PC-9 (cell line): ENCODE measurements around the gene CADPS2. TPM values are rescaled to one million over a fixed set of nuclear protein-coding genes. Genes with fewer than 3 reads are reported as not detected.

ENCODE experiments used
- BruUV-seq: library from RNA; stranded (reverse); fragments of 400-500 nt; replicated peaks from 2 replicates; lab custom pipeline; 2021; lab: Mats Ljungman, UMichigan
- CTCF ChIA-PET: fragments of 300-600 bp; sonication (Branson Sonifier 250); formaldehyde crosslinking; loops from one replicate; lab custom pipeline; 2022; ENCODE audit warnings: antibody characterized with exemption; lab: Charles Lee
- POLR2A ChIA-PET: fragments of 300-600 bp; sonication (Branson Sonifier 250); formaldehyde crosslinking; loops from one replicate; lab custom pipeline; 2022; ENCODE audit warnings: antibody characterized with exemption; ENCODE audit not compliant: unreplicated experiment; lab: Charles Lee
- DNase-seq, 2 experiments: peaks; one replicate each; pipeline versions ENCODE4 v3.0.0 to v3.0.0-alpha.2; 2015 to 2022; ENCODE audit warnings: mixed read lengths in 1 of 2
- H2AFZ ChIP-seq: fragments of 200-600 bp; sonication (generic); 2 replicates; pipeline ENCODE4 v1.8.1; 2017; ENCODE audit warnings: antibody characterized with exemption
- H3F3A ChIP-seq: fragments of 200-600 bp; sonication (generic); 2 replicates; pipeline ENCODE4 v1.8.1; 2017; ENCODE audit warnings: antibody characterized with exemption, mild to moderate bottlenecking, low read depth; ENCODE audit not compliant: insufficient read depth
- H3K27ac ChIP-seq: fragments of 200-600 bp; sonication (generic); 2 replicates; pipeline ENCODE4 v1.6.1; 2016; ENCODE audit warnings: mixed run types
- H3K27me3 ChIP-seq: fragments of 200-600 bp; sonication (generic); 2 replicates; pipeline ENCODE4 v1.6.1; 2016; ENCODE audit warnings: low read depth, mixed run types; ENCODE audit not compliant: insufficient read depth
- H3K36me3 ChIP-seq: fragments of 200-600 bp; sonication (generic); 2 replicates; pipeline ENCODE4 v1.6.1; 2016; ENCODE audit warnings: low read depth, mixed run types
- H3K4me1 ChIP-seq: fragments of 200-600 bp; sonication (generic); replicated peaks from 2 replicates; pipeline ENCODE4 v1.6.1; 2016; ENCODE audit warnings: mixed run types; ENCODE audit not compliant: insufficient read depth
- H3K4me2 ChIP-seq: fragments of 200-600 bp; sonication (generic); 2 replicates; pipeline ENCODE4 v1.6.1; 2017; ENCODE audit warnings: mixed run types
- H3K4me3 ChIP-seq: fragments of 200-600 bp; sonication (generic); 2 replicates; pipeline ENCODE4 v1.6.1; 2016; ENCODE audit warnings: mixed run types
- H3K79me2 ChIP-seq: fragments of 200-600 bp; sonication (generic); 2 replicates; pipeline ENCODE4 v1.6.1; 2017; ENCODE audit warnings: low read depth, mixed run types
- H3K9me2 ChIP-seq: fragments of 200-600 bp; sonication (generic); 2 replicates; pipeline ENCODE4 v1.8.1; 2017; ENCODE audit warnings: mild to moderate bottlenecking; ENCODE audit not compliant: insufficient read depth
- H3K9me3 ChIP-seq: fragments of 200-600 bp; sonication (generic); 2 replicates; pipeline ENCODE4 v1.8.1; 2016; ENCODE audit warnings: low read depth; ENCODE audit not compliant: insufficient read depth
- H4K20me1 ChIP-seq: fragments of 200-600 bp; sonication (generic); 2 replicates; pipeline ENCODE4 v1.8.1; 2017; ENCODE audit not compliant: insufficient read depth
- CTCF ChIP-seq: fragments of 200-600 bp; sonication (generic); conservative IDR thresholded peaks from 2 replicates; pipeline ENCODE4 v1.6.1; 2017; ENCODE audit warnings: mixed run types, antibody characterized with exemption, mild to moderate bottlenecking, moderate library complexity
- EZH2 ChIP-seq: fragments of 200-600 bp; sonication (generic); IDR thresholded peaks from 2 replicates; pipeline ENCODE4 v1.8.0; 2017; ENCODE audit warnings: antibody characterized with exemption, low read depth
- intact Hi-C: fragments of 100-400 bp; cut with micrococcal nuclease; formaldehyde crosslinking; loops from one replicate; pipeline ENCODE4 v1.10.0; 2022; ENCODE audit not compliant: unreplicated experiment
- total RNA-seq: library from RNA; stranded (reverse); gene quantifications from 2 replicates; pipeline ENCODE4 v1.2.3, GENCODE V29; 2021

Gene CADPS2
- total RNA-seq, 1 experiment from 2014 or later: 11.9 TPM

GRCh38 chr7:122397381-122397780 is 488.9 kb downstream of the CADPS2 start:
- POLR2A ChIA-PET: no interaction called here
- BruUV-seq: no TSS peak

GRCh38 chr7:122394512-122394911 is 491.7 kb downstream of the CADPS2 start:
- no peak overlapping the region for H3K4me3 ChIP-seq
- 0 out of 2 replicates have a peak, but pooled peaks cover 4% of the 10 kb centered on the region for H3K9me2 ChIP-seq
- no peak overlapping the region for H2AFZ ChIP-seq
- no peaks in the 10 kb centered on the region for H3K27me3 ChIP-seq
- H3K4me2 ChIP-seq: no peak overlapping the region
- no peak for DNase-seq
- ChIA-PET POLR2A (no interaction called here), CTCF (no interaction called here)
- TF ChIP-seq EZH2 (no peak), CTCF (no peak)
- H3K79me2 ChIP-seq: no peaks in the 10 kb centered on the region
- no peaks in the 10 kb centered on the region for H3K4me1 ChIP-seq
- no peaks in the 10 kb centered on the region for H3K9me3 ChIP-seq
- no peak overlapping the region for H3K27ac ChIP-seq
- intact Hi-C loops: no loop called here
- no peaks in the 10 kb centered on the region for H3F3A ChIP-seq
- BruUV-seq: no TSS peak
- H4K20me1 ChIP-seq: no peaks in the 10 kb centered on the region
- H3K36me3 ChIP-seq: no peaks in the 10 kb centered on the region

More at GRCh38 chr7:122397381-122397780, 488.9 kb downstream of the CADPS2 start:
- no peaks in the 10 kb centered on the region for H3K4me1 ChIP-seq
- H3K9me2 ChIP-seq: no peaks in the 10 kb centered on the region
- H4K20me1 ChIP-seq: no peaks in the 10 kb centered on the region
- H3K27ac ChIP-seq: no peak overlapping the region
- intact Hi-C loops: no loop called here
- no peak for DNase-seq
- H3K36me3 ChIP-seq: no peaks in the 10 kb centered on the region
- no peaks in the 10 kb centered on the region for H3F3A ChIP-seq
- no peak overlapping the region for H3K4me3 ChIP-seq
- no peaks in the 10 kb centered on the region for H3K27me3 ChIP-seq
- no peaks in the 10 kb centered on the region for H3K79me2 ChIP-seq
- TF ChIP-seq EZH2: no peak
- H2AFZ ChIP-seq: no peak overlapping the region
- CTCF ChIA-PET: no interaction called here
- H3K9me3 ChIP-seq: no peaks in the 10 kb centered on the region
- H3K4me2 ChIP-seq: no peak overlapping the region

GRCh38 chr7:122384528-122384927 is 501.7 kb downstream of the CADPS2 start:
- H2AFZ ChIP-seq: no peak overlapping the region
- no peak overlapping the region for H3K27ac ChIP-seq
- DNase-seq: no peak
- intact Hi-C loops: no loop called here
- no peaks in the 10 kb centered on the region for H3K36me3 ChIP-seq
- H3K4me1 ChIP-seq: no peaks in the 10 kb centered on the region
- H3K9me2 ChIP-seq: no peaks in the 10 kb centered on the region
- H4K20me1 ChIP-seq: no peaks in the 10 kb centered on the region
- H3K4me3 ChIP-seq: no peak overlapping the region
- no peaks in the 10 kb centered on the region for H3K9me3 ChIP-seq
- POLR2A ChIA-PET: no interaction called here
- H3K4me2 ChIP-seq: no peak overlapping the region
- TF ChIP-seq CTCF: no peak
- no peak for TF ChIP-seq EZH2
- no TSS peak for BruUV-seq
- CTCF ChIA-PET: no interaction called here
- H3K79me2 ChIP-seq: no peaks in the 10 kb centered on the region
- no peaks in the 10 kb centered on the region for H3K27me3 ChIP-seq
- H3F3A ChIP-seq: no peaks in the 10 kb centered on the region

- no peaks in the 10 kb centered on the region for H3K27me3 ChIP-seq
- H3K9me3 ChIP-seq: no peaks in the 10 kb centered on the region
- H3K36me3 ChIP-seq: no peaks in the 10 kb centered on the region
- no peaks in the 10 kb centered on the region for H3K4me1 ChIP-seq
- TF ChIP-seq EZH2: no peak
- no peak for TF ChIP-seq CTCF
- CTCF ChIA-PET: no interaction called here
- intact Hi-C loops: no loop called here
- H3K27ac ChIP-seq: no peak overlapping the region
- no peaks in the 10 kb centered on the region for H4K20me1 ChIP-seq
- H3F3A ChIP-seq: no peaks in the 10 kb centered on the region
- no peaks in the 10 kb centered on the region for H3K79me2 ChIP-seq
- H3K4me3 ChIP-seq: no peak overlapping the region
- no peak for DNase-seq
- no peak overlapping the region for H3K4me2 ChIP-seq
- no TSS peak for BruUV-seq
- no peak overlapping the region for H2AFZ ChIP-seq
- H3K9me2 ChIP-seq: no peaks in the 10 kb centered on the region
- POLR2A ChIA-PET: no interaction called here
Observed at GRCh38 chr7:122383934-122384333, 502.3 kb downstream of the CADPS2 start.
